WTC11 (cell line): ENCODE results near the gene FNDC3B. TPM values are rescaled to one million over a fixed set of nuclear protein-coding genes. Genes with fewer than 3 reads are reported as not detected.

Source experiments
- ATAC-seq: fragments of 200-7000 bp; cut with Tn5 transposase; 2 replicates; pipeline ENCODE4 v1.10.0; 2021; ENCODE audit warnings: mild to moderate bottlenecking, moderate library complexity
- CTCF ChIA-PET: fragments of 300-600 bp; sonication (Branson Sonifier 250); formaldehyde crosslinking; loops from one replicate; lab custom pipeline; 2021; ENCODE audit warnings: antibody characterized with exemption; lab: Charles Lee
- POLR2A ChIA-PET: fragments of 350-600 bp; sonication (Branson Sonifier 250); formaldehyde crosslinking; loops from one replicate; lab custom pipeline; 2021; ENCODE audit warnings: antibody characterized with exemption; lab: Charles Lee
- DNase-seq: peaks from one replicate; pipeline ENCODE4 v3.0.0; 2021; ENCODE audit warnings: low spot score
- H3K27ac Mint-ChIP-seq: 2 replicates; pipeline ENCODE4 v1.8.0; 2021; ENCODE audit warnings: mixed read lengths
- H3K27me3 Mint-ChIP-seq: 2 replicates; pipeline ENCODE4 v1.8.0; 2021; ENCODE audit warnings: low read depth, mild to moderate bottlenecking, moderate library complexity, mixed read lengths
- H3K36me3 Mint-ChIP-seq: 2 replicates; pipeline ENCODE4 v1.8.0; 2021; ENCODE audit warnings: mixed read lengths
- H3K4me1 Mint-ChIP-seq: 2 replicates; pipeline ENCODE4 v1.8.0; 2022; ENCODE audit warnings: mixed read lengths
- H3K4me3 Mint-ChIP-seq: 2 replicates; pipeline ENCODE4 v1.8.0; 2021; ENCODE audit warnings: mild to moderate bottlenecking, moderate library complexity, mixed read lengths
- H3K9me3 Mint-ChIP-seq: 2 replicates; pipeline ENCODE4 v1.8.0; 2021; ENCODE audit warnings: mixed read lengths
- CDX4 ChIP-seq: fragments of 250-450 bp; sonication (Bioruptor Pico); IDR thresholded peaks from 2 replicates; pipeline ENCODE4 v1.9.0; 2021; ENCODE audit warnings: moderate library complexity, mild to moderate bottlenecking, inconsistent platforms, borderline replicate concordance
- E2F1 ChIP-seq: sonication (generic); formaldehyde crosslinking; IDR thresholded peaks from 2 replicates; pipeline ENCODE4 v1.8.0; 2022; ENCODE audit warnings: mild to moderate bottlenecking, missing genetic modification reagents
- E2F4 ChIP-seq: sonication (generic); formaldehyde crosslinking; IDR thresholded peaks from 2 replicates; pipeline ENCODE4 v1.8.1; 2022; ENCODE audit warnings: low read depth, mild to moderate bottlenecking, moderate library complexity, missing genetic modification reagents, borderline replicate concordance
- E2F5 ChIP-seq: sonication (generic); formaldehyde crosslinking; IDR thresholded peaks from 2 replicates; pipeline ENCODE4 v1.8.1; 2022; ENCODE audit warnings: mild to moderate bottlenecking, moderate library complexity, missing genetic modification reagents
- ETV6 ChIP-seq: sonication (generic); formaldehyde crosslinking; IDR thresholded peaks from 2 replicates; pipeline ENCODE4 v1.8.1; 2022; ENCODE audit warnings: mild to moderate bottlenecking, missing genetic modification reagents
- FOXJ3 ChIP-seq: sonication (generic); formaldehyde crosslinking; IDR thresholded peaks from 2 replicates; pipeline ENCODE4 v1.9.0; 2021; ENCODE audit warnings: missing genetic modification reagents, mild to moderate bottlenecking, borderline replicate concordance
- GRHL2 ChIP-seq: fragments of 250-450 bp; sonication (Bioruptor Pico); IDR thresholded peaks from 2 replicates; pipeline ENCODE4 v1.8.0; 2022; ENCODE audit warnings: mild to moderate bottlenecking, moderate library complexity; ENCODE audit not compliant: insufficient replicate concordance, severe bottlenecking
- HMGXB4 ChIP-seq: sonication (generic); formaldehyde crosslinking; IDR thresholded peaks from 2 replicates; pipeline ENCODE4 v1.8.1; 2023; ENCODE audit warnings: mild to moderate bottlenecking, moderate library complexity, missing genetic modification reagents
- MAX ChIP-seq: sonication (generic); formaldehyde crosslinking; IDR thresholded peaks from 2 replicates; pipeline ENCODE4 v1.8.0; 2022; ENCODE audit warnings: mild to moderate bottlenecking, missing genetic modification reagents
- MLX ChIP-seq: sonication (generic); formaldehyde crosslinking; IDR thresholded peaks from 2 replicates; pipeline ENCODE4 v1.8.1; 2023; ENCODE audit warnings: mild to moderate bottlenecking, missing genetic modification reagents, moderate library complexity
- NFE2L1 ChIP-seq: sonication (generic); formaldehyde crosslinking; IDR thresholded peaks from 2 replicates; pipeline ENCODE4 v1.8.1; 2023; ENCODE audit warnings: missing genetic modification reagents
- SOX15 ChIP-seq: fragments of 250-450 bp; sonication (Bioruptor Pico); IDR thresholded peaks from 2 replicates; pipeline ENCODE4 v1.9.0; 2021; ENCODE audit warnings: mild to moderate bottlenecking
- TCF7 ChIP-seq: sonication (generic); formaldehyde crosslinking; IDR thresholded peaks from 2 replicates; pipeline ENCODE4 v1.8.0; 2022; ENCODE audit warnings: mild to moderate bottlenecking, low read depth, missing genetic modification reagents, moderate library complexity
- TP53 ChIP-seq: sonication (generic); formaldehyde crosslinking; IDR thresholded peaks from 2 replicates; pipeline ENCODE4 v1.8.1; 2023; ENCODE audit warnings: mild to moderate bottlenecking, missing genetic modification reagents
- ZNF121 ChIP-seq: sonication (generic); formaldehyde crosslinking; IDR thresholded peaks from 2 replicates; pipeline ENCODE4 v1.8.0; 2023; ENCODE audit warnings: missing genetic modification reagents
- ZNF263 ChIP-seq: sonication (generic); formaldehyde crosslinking; IDR thresholded peaks from 2 replicates; pipeline ENCODE4 v1.8.1; 2022; ENCODE audit warnings: low read depth, mild to moderate bottlenecking, moderate library complexity, missing genetic modification reagents
- ZSCAN18 ChIP-seq: fragments of 250-450 bp; sonication (Bioruptor Pico); IDR thresholded peaks from 2 replicates; pipeline ENCODE4 v2.1.2; 2022; ENCODE audit warnings: mild to moderate bottlenecking, moderate library complexity
- total RNA-seq: library from RNA; stranded (reverse); gene quantifications from 3 replicates; pipeline ENCODE4 v1.2.3, GENCODE V29; 2021

FNDC3B gene
- total RNA-seq, 1 experiment from 2014 or later = 42.8 TPM

- H3K36me3 Mint-ChIP-seq = peaks cover 11% of the 10 kb centered on the region
- no peaks in the 10 kb centered on the region for H3K27me3 Mint-ChIP-seq
- ATAC-seq = no peak
- H3K4me3 Mint-ChIP-seq = no peak overlapping the region
- peaks cover 5% of the 10 kb centered on the region for H3K9me3 Mint-ChIP-seq
- H3K27ac Mint-ChIP-seq = 0 out of 2 replicates have a peak overlapping the region, but pooled peaks have one; percentile 0
- ChIA-PET POLR2A (interaction anchor here (1.2 kb wide), 1 partner anchor 27 kb away, joined by 3 read pairs; no protein-coding TSS in a partner anchor), CTCF (interaction anchor here (0.6 to 2.5 kb wide), 4 partner anchors 18 to 265 kb away, joined by 3 to 9 read pairs (median 4); no protein-coding TSS in a partner anchor)
- no peak for TF ChIP-seq CDX4 (CRISPR knock-in tag)
- no peak for TF ChIP-seq ZSCAN18 (CRISPR knock-in tag)
- no peak for TF ChIP-seq E2F1 (CRISPR knock-in tag)
- TF ChIP-seq GRHL2 = no peak
- no peak for TF ChIP-seq ZNF263
- TF ChIP-seq TCF7 (CRISPR knock-in tag) = no peak
- TF ChIP-seq E2F5 = no peak
- no peak for TF ChIP-seq MAX (CRISPR knock-in tag)
- TF ChIP-seq NFE2L1 (CRISPR knock-in tag) = no peak
- TF ChIP-seq ETV6 (CRISPR knock-in tag) = no peak
- no peak for TF ChIP-seq SOX15
- TF ChIP-seq FOXJ3 (CRISPR knock-in tag) = no peak
- no peak for TF ChIP-seq HMGXB4
- TF ChIP-seq E2F4 (CRISPR knock-in tag) = no peak
- no peak for TF ChIP-seq TP53 (CRISPR knock-in tag)
- no peak for TF ChIP-seq MLX
- no peak for TF ChIP-seq ZNF121 (CRISPR knock-in tag)
- no peak for DNase-seq
- H3K4me1 Mint-ChIP-seq = peaks cover 72% of the 10 kb centered on the region
Observed at GRCh38 chr3:172066880-172067796, 27.8 kb downstream of the FNDC3B start.
